GM19023 (cell line): Measurements from ENCODE around the gene STK39.

Source experiments
- ATAC-seq: cut with Tn5 transposase; IDR thresholded peaks from one replicate; pipeline ENCODE4 v1.9.1; 2021; ENCODE audit warnings: mild to moderate bottlenecking, moderate library complexity; ENCODE audit not compliant: unreplicated experiment

Gene STK39

DNA sequence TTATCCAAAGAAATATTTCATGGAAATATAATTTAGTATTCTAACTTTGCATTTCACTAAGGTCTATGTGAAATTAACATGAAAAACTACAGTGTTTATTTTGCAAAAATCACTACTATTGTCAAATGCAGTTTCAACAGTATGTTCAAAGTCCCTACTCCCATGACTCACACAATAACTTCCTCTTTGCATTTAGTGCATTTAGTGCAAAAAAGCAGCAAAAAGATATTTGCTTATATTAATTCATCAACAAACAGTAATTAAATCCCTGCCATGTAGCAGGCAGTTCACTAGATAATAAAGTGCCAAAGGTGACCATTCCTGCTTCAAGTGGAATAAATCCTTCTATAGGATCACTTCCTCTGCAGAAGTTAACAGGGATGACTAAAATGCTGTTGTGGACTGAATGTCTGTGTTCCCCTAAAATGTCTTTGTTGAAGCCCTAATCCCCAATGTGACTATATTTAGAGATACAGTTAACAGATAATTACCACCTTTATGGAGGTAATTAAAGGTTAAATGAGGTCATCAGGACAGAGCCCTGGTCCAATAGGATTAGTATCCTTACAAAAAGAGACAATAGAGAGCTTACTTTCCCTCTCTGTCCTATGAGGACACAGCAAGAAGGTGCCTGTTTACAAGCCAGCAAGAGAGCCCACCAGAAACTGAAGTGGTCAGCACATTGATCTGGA, 61.7 kb downstream of the STK39 start:
- ATAC-seq, result no peak

DNA sequence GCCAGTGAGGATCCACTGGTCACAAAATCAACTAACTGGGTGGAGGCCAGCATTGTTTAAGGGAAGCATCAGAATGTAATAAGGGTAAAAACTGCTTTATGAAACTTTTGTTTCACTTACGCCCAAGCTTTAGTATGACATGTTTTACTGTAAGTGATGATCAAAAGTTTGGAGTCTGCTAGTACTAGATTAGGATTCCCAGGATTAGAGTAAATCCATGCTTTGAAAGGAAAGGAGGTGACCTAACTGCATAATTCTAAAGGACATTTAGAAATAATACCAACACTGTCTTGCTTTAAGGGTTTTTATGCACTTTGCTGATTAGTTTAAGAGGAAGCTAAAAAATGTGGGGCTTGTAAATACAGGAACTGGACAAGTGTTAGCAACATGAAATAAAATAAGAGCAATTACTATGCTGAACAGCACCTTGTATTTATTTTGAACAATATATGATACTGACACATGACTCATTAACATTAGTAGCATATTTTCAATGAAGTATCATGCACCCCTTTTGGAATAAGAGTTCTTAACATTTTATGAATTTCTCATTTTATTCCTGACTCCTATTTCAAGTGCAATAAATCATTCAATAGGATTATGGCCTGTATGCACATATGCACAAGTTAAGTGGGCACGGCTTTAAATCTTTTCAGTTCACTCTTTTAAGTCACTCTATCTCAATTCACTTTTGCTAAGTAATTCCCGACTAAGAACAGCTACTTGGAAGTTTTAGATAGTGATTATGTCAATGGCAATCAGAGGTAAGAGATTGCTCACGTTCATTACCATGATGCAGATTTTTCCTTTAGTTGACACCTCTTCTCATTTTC, 62.5 kb downstream of the STK39 start:
- no peak for ATAC-seq

DNA sequence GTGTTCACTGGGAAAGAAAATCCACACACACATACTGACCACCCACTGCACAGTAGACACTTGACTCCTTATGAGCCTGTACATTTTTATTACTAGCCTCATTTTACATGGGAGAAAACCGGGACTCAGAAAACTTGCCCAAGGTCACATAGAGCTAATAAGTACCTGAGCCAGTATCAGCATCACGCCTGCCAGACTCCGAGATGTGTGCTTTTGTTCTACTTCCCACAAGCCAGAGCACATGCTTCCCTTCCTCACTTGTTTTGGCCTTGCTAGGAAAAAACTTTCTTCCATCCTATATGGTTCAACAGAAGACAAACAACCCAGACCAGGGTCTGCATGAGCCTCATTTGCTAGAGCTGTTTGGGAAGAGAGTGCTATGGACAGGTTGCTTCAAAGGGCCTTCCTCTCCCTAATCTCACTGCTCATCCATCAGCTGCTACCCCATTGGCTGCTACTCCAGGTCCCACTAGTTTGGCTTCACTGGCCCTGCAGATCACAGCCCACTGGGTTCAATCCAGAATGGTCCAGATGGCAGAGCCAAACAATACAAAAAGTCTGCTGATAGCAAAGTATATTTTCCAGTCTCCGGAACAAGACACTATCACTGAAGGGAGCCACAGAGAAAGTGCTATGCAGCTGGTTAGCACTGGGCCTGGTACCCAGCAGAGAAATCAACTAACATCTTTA, 63.9 kb downstream of the STK39 start:
- no peak for ATAC-seq

DNA sequence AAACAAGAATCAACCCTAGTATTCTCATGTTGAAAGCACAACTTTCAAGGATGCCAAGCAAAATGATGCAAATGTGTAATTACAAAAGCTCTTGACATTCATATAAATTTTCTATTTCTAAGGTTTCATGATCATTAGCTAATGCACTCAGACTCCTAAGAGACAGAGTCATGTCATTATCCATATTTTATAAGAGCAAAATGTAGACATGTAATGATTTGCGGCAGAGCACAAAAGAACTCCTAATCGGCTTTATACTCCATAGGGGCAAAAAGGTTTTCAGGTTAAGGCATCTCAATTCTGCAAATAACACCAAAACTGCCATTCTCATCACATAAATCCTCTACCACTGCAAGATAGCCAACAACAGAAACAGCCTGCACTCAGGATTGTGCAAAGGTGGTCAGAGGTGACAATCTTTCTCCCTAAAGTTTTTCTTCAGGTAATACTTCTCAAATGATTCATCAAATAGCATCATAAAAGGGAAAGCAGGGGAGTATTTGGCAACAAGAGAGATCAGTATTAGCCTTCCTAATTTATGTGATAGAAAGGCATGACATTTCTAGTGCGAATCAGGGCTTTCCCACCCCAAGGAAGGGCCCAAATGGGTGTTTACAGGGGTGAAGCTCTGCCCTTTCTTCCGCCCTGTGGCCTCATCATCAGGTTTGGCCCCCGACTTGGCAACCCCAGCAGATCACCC, 64.7 kb downstream of the STK39 start:
- no peak for ATAC-seq

DNA sequence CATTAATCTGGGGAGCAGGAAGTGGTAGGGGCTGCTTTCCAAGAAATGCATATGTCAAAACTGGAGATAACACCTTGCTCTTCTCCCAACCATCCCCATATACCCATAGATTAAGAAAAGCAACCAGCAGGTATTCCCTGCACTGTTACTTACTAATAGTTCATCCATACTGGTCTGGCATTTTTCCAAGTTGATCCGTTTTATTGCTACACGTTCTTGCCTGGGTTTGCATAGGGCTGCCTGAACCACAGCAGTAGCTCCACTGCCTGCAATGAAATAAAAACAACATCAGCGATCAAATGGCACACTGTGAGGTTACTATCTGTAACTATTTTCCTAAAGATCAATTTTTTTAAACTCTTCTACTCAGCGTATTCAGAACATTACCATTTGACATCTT, 65.6 kb downstream of the STK39 start:
- no peak for ATAC-seq

DNA sequence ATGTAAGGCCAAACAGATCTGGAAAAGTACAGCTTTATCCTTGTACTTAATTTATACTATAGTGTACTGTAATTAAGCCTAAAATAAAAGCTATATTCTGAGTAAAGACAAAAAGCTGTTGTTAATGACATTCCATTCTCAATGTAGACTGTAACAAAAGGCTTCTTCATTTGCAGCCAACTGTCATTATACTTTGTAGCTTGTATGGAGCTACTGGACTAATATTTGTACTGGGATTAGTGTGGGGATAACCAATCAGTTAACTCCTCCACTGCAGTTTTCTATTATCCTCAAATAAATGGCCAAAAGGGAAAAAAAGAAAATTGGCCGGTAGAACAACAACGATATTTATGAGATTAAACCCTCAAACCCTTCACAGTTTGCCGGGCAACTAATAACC, 66.5 kb downstream of the STK39 start:
- ATAC-seq, result no peak

DNA sequence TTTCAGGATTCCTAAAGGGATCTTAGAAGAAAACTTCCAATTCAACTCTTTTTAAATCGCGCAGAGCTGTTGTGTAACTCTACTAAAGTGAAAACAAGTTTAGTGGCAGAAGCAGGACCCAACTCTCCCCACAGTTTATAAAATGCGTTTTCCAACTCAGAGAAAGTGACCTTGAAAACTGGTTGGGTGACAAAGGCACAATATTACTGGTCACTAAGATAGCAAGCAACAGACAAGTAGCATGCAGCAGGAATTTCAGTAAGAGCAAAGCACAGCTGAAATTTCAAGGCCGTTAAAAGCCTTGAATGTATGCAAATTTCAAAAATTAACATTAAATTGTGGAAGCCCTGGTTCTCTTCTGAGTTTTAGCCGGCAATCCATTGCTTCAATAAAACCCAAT, 66.9 kb downstream of the STK39 start:
- ATAC-seq, result no peak

DNA sequence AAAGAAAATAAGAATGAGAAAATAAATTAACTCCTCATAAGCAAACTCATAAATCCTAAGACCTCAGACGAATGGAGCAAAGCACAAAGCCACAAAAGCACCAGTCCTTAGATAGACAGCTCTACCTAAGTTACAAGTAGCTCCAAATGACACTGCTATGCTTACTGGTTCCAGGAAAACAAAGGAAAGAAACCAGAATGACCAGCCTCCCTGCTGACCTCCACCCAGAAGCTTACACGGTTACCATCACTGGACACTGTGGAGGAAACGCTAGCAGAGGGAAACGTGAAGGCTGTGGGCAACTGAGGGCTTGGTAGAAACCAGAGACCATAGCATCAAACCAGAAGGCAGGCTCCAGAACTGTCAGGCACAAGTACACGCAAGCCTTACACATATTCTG, 67.8 kb downstream of the STK39 start:
- ATAC-seq, result no peak

DNA sequence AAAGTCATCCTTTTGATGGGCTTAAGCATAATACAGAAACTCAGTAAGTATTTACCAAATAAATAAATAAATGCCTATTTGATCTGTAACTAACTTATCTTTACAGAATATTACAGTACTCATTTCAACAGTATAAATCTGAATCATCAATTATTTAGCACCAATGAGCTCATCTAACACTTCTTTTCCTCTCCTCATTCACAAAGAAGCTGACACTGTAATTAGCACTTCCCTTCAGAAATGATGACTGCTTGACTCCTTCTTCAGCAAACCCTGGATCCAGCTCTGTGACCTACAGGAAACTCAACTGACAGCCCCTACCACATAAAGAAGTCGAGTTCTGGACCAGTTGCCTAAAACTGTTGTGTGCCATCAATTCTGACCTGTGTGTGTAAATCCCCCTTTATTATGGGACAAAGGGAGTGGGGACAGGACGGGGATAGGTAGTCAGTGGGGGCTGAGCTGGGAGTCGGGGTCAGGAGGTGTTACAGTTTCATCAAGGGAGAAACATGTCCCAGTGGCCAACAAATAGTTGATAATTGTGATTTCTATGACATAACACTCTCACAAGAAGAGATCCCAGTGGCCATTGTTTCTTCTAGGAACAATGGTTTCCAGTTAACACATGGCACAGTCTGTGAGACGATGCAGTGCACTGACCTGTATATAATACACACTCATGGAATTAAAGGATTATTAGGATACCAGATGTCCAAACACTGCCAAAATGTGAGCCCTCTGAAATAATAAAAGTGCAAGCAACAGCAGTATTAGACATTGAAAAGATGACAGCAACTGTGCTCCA, 68.7 kb downstream of the STK39 start:
- no peak for ATAC-seq

DNA sequence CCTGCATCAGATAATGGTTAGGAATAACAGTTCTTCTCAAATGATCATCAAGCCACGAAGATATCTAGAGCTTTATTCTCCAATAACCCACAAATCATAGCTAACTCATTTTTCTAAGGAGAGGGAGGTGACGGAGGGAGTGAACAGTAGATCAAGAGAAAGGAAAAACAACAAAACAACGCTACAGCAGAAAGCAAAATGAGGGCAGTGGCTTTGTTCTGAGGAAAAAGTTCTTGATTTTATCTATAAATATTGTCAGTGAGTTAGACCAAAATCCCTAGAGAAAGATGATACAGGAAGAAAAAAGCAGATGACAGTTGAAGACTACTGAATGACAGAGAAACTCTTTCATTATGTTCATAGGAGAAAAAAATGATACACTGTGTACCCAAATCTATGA, 71.0 kb downstream of the STK39 start:
- ATAC-seq, result no peak

DNA sequence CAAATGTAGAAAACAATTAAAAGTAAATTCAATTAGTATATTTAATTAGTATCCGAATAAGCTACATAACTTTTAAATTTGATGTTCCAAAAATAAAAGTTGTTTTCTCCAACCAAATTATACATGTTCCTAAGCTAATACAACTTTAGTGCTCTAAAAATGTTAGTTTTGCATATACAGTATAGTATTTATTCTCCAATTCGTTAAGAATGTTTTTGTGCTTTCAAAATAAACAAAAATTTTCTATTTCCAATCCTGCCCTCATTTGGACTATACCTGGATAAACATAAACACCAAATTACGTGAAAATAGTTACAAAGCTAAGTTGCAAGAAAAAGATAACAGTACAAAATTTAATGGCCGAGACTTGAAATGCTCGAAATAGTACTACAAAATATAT, 71.9 kb downstream of the STK39 start:
- ATAC-seq, result no peak

DNA sequence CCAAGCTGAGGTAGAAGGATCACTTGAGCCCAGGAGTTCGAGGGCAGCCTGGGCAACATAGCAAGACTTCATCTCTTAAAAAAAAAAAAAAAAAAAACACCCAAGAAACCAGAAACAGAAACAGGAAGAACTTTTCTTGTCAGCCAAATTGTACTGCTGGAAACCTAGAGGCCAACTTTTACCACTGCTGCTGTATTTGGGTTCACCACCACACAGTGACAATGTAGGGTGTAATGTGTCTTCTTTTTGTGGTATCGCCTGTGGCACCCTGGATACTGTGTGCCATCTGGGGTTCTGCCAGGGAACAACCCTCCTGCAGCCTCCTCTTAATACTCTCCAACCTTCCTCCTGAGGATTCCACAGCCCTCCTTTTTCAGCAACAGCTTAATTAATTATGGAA, 72.6 kb downstream of the STK39 start:
- no peak for ATAC-seq

DNA sequence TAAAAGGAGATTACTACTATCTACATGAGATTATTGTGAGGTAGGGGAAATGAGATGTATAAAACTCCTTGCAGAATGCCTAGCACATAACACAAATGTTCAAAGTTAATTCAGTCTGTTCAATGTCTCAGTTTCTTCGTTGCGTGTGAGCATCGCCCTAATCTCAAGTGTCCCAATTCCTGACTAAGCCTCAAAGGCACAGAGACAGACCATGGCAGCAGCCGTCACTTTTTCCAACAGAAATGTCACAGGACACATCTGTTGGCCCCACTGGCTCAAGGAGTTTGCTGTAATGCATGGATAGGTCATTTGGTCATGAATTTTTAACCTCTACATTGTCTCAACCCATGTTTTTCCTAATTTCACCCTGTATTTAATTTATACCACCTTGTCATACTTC, 75.3 kb downstream of the STK39 start:
- no peak for ATAC-seq

DNA sequence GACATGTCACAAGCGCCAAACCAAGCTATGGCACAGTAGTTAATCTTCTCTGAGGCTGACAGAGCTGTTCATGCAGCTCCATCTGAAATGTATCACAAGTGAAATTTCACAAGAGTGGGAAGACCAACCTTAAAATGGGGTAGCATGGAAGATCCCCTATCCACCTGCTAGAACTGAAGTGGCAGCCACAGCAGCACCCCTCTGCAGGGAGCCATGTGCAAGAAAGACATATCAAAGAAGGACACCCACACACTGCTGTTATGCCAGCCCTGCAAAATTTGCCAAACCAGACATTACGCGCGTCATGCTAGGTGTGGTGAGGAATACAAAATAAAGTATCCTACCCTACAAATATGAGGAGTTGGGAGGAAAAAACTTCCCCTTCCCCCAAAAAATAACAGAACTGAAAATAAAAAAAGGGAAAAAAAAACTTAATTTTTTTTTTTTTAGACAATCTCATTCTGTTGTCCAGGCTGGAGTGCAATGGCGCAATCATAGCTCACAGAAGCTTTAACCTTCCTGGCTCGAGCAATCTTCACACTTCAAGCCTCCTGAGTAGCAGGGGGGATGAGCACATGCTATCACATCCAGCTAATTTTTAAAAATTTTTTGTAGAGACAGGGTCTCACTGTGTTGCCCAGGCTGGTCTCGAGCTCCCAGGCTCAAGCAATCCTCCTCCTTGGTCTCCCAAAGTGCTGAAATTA, 76.2 kb downstream of the STK39 start:
- no peak for ATAC-seq

DNA sequence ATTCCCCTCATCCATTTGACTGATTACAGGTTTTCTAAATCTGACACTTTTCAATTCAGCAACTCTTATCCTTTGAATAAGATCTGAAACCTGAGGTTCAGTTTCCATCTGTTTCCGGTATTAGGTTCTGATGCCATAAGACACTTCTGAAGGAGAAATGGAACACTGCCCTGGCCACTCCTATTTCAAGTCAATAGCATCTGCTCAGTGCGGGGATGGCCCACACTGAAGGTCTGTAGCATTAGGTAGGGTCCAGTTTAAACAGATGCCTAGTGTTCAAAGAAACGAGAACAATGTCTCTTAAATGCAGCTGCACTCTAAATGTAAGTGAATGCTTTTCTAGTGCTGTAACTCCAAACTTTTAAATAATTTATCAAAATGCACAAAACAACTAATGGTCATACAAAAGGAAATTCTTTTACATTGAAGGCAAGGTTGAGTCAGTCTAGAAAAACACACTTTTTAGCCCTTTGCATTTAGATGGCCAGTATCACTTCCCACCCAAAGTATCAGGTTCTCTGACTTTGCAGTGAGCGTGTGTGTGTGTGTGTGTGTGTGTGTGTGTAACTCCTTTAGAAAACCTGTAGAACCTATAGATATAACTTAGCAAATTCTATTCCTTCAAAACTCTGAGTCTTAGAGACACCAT, 78.2 kb downstream of the STK39 start:
- ATAC-seq, result no peak

DNA sequence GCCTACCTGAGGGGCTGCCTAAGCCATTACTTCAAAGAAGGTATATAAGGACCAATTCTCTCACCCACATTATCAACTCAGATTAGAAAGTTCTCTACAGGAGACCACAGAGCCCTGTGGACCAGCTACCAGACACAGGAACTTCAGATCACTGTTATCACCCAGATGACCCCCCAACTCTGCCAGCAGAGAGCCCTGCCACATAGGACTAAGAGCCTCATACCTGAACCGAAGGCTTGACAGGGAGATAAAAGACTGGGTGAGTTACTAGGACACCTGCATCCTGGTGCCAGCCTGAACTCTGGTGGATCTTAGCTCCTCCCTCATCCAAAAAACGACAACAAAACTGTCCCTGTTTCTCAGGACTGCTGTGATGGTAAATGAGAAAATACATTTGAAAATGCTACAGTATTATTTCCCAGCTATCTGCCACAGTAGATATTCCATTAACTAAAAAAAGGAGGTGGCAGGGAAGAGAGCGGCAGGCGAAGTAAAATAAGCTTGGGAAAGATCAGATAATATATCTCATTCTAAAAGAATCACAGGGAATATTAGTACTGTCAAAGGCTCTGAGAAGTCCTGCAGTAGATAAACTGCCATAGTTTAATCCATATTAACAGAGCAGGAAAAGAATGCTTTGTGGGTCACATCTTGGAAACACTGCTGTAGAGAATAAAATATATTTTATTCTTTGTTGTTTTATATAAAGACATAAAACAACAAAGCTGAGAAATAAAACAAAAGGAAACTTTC, 79.7 kb downstream of the STK39 start:
- ATAC-seq, result no peak

DNA sequence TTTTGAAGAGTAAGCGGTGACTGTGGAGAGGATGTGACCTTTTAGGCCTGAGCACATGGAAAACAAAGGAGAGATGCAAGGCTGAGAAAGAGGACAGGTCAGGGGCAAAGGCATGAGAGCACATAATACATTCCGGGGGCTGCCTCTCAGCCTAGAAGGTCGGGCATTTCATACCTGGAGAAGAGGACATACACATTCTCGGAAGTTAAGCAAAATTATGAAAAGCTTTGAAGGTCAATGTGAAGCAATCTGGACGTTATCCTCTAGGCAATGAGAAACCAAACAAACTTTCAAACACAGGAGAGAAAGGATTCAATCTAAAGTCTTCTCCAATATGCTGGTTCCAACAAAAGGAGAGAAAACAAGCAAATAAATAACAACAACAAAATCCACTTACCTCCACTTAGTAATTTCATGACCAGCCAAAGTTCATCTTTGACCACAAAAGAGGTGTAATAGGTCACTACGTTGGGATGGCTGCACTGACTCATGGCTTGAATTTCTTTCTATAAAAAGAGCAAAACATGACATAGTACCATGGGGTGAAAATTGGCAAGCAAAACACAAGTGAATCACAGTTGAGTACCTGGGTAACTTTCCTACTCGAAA, 80.4 kb downstream of the STK39 start:
- ATAC-seq, result no peak
